Measurements from ENCODE around the gene DCAF5. TPM values are rescaled to one million over a fixed set of nuclear protein-coding genes. Genes with fewer than 3 reads are reported as not detected.

DCAF5 gene
- total and polyA plus RNA-seq, 4 experiments from 2014 or later: 54.4 to 75.7 (median 71.4) TPM

GRCh38 chr14:69002069-69002468 lies 150.8 kb downstream of the DCAF5 start:
- H3K27ac Mint-ChIP-seq: no peak overlapping the region
- CTCF ChIA-PET (ENCODE audit: partially characterized antibody): interaction anchor here (1.0 to 6.7 kb wide), 9 partner anchors 13 to 94 kb away, joined by 3 to 72 read pairs (median 5); no protein-coding TSS in a partner anchor
- H3K4me1 Mint-ChIP-seq: no peaks in the 10 kb centered on the region
- no peak overlapping the region for H3K27ac ChIP-seq (ENCODE audit: low read depth, low read length)
- H3K4me3 ChIP-seq (ENCODE audit: low read length in 2 of 2): no peak overlapping the region
- POLR2A ChIA-PET (ENCODE audit: partially characterized antibody): no interaction called here
- H3K9me3 ChIP-seq (ENCODE audit: control insufficient read depth in 1 of 2, low read length in 2 of 2): no peaks in the 10 kb centered on the region
- DNase-seq: no peak
- intact Hi-C loops (cut with micrococcal nuclease): loop anchor here (1.0 kb wide), 1 partner anchor 91 kb away; no protein-coding TSS in a partner anchor
- no peaks in the 10 kb centered on the region for H3K9me3 Mint-ChIP-seq
- no peaks in the 10 kb centered on the region for H3K36me3 ChIP-seq (ENCODE audit: insufficient read depth, low read length)
- H3K27me3 ChIP-seq (ENCODE audit: insufficient read depth, low read length): no peaks in the 10 kb centered on the region
- H3K4me1 ChIP-seq (ENCODE audit: insufficient read depth, low read length): no peaks in the 10 kb centered on the region
- no peaks in the 10 kb centered on the region for H3K36me3 Mint-ChIP-seq
- no peak overlapping the region for H3K4me3 Mint-ChIP-seq
- H3K27me3 Mint-ChIP-seq: peaks cover 0 to 1% of the 10 kb centered on the region in 2 donors

DNA sequence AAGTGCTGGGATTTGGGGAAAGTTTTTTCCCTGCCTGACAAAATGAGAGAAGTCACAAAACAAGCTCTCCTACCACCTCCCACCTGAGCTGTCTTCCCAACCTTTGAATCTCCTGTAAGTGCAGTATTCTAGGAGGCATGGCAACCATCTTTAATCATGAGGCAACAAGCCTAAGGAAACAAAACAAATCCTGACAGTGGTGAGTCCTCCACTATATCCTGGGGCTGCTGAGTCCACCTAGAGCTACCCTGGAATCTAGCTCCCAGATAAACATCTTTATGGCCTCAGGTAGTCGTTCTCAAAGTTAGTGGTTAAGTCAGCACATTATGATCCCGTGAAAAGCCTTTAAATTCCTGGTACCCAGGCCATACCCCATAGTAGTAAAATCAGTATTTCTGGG lies 151.5 kb downstream of the DCAF5 start:
- ChIA-PET CTCF (ENCODE audit: partially characterized antibody) (interaction anchor here (1.0 to 6.7 kb wide), 7 partner anchors 11 to 88 kb away, joined by 3 to 72 read pairs (median 5); no protein-coding TSS in a partner anchor), POLR2A (ENCODE audit: partially characterized antibody) (no interaction called here)
- Mint-ChIP-seq H3K27ac (peak overlapping the region in 1 of 7 donors; percentile 42), H3K27me3 (peaks cover 0 to 1% of the 10 kb centered on the region in 2 donors), H3K4me1 (no peaks in the 10 kb centered on the region), H3K4me3 (no peak overlapping the region), H3K9me3 (no peaks in the 10 kb centered on the region), H3K36me3 (no peaks in the 10 kb centered on the region)
- Histone ChIP-seq H3K9me3 (ENCODE audit: control insufficient read depth in 1 of 2, low read length in 2 of 2) (no peaks in the 10 kb centered on the region), H3K4me1 (ENCODE audit: insufficient read depth, low read length) (no peaks in the 10 kb centered on the region), H3K36me3 (ENCODE audit: insufficient read depth, low read length) (no peaks in the 10 kb centered on the region), H3K4me3 (ENCODE audit: low read length in 2 of 2) (no peak overlapping the region), H3K27me3 (ENCODE audit: insufficient read depth, low read length) (no peaks in the 10 kb centered on the region), H3K27ac (ENCODE audit: low read depth, low read length) (no peak overlapping the region)
- no peak for DNase-seq
- intact Hi-C loops (cut with micrococcal nuclease): no loop called here

Other genes starting within 250 kb of the DCAF5 start
- gene ACTN1, start 173.8 kb downstream of the DCAF5 start, total RNA-seq: 10 to 100 TPM; 70.8 to 75.1 TPM
- gene ACTN1, start 173.8 kb downstream of the DCAF5 start, polyA plus RNA-seq: 10 to 100 TPM; 33.6 to 63.3 TPM
- gene EXD2, start 38.4 kb upstream of the DCAF5 start, total RNA-seq: 10 to 100 TPM; 14.3 to 15.7 TPM
- 1 to 10 TPM; 4.6 to 8.9 TPM for gene EXD2, start 38.4 kb upstream of the DCAF5 start, polyA plus RNA-seq
- under 1 TPM in 1 of 2 experiments, not detected in 1; 0.06 TPM for gene GALNT16, start 107.0 kb upstream of the DCAF5 start, total RNA-seq
- gene GALNT16, start 107.0 kb upstream of the DCAF5 start, polyA plus RNA-seq: not detected
- 100 to 1,000 TPM; 118 to 135 TPM for gene ERH, start 245.2 kb upstream of the DCAF5 start, total RNA-seq
- gene ERH, start 245.2 kb upstream of the DCAF5 start, polyA plus RNA-seq: 10 to 100 TPM; 44.6 to 63.6 TPM
- gene SLC39A9, start 245.6 kb upstream of the DCAF5 start, total RNA-seq: 10 to 100 TPM; 33.7 to 38.6 TPM
- gene SLC39A9, start 245.6 kb upstream of the DCAF5 start, polyA plus RNA-seq: 10 to 100 TPM; 17.9 to 18.6 TPM